HG03280 (cell line): Measurements from ENCODE around the gene CTBP2.

Source experiments
- ATAC-seq: cut with Tn5 transposase; IDR thresholded peaks from one replicate; pipeline ENCODE4 v1.9.1; 2021; ENCODE audit warnings: mild to moderate bottlenecking, moderate library complexity; ENCODE audit not compliant: unreplicated experiment

Gene CTBP2

DNA sequence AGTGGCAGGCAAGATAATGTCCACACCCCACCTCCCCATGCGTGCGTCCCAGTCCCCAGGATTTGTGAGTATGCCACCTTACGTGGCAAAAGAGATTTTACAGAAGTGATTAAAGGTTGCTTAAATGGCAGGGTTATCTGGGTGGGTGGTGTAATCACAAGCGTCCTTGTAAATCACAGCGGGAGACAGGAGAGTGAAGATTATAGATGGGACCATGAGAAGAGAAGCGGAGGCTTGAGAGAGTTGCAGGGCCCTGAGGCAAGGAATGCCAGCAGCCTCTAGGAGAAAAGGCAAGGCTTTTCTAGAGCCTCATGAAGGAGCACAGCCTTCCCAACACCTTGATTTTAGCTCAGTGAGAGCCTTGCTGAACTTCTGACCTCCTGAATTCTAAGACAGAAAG lies 208.2 kb downstream of the CTBP2 start:
- ATAC-seq: no peak

DNA sequence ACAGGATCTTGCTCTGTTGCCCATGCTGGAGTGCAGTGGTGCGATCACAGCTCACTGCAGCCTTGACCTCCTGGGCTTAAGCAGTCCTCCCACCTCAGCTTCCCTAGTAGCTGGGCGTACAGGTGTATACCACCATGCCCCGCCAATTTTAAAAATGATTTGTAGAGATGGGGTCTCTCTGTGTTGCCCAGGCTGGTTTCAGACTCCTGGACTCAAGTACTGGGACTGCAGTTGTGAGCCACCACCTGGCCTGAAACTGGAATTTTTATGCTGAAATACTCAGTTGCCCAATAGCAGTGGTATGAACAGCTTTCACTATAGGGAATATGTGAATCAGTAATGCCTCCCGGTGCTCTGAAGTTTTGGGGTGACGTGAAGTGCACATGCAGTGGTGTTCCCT lies 210.8 kb downstream of the CTBP2 start:
- no peak for ATAC-seq

DNA sequence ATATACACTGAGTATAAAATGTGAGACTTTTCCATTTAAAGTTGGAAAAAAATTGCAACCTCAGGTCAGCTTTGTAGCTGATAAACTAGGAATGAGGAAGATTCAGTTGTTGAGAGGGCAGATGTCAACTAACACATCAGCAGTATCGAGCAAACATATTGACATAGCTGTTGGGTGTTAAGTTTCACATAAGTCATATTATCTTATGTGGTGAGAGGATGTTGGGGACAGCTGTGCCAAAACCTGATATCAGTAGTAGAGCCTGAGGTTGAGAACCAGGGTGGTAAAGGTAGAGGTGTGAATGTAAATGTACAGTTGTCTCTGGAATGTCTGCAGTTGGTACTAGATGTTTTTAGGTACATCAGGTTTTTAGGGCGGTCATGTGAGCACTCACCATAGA lies 213.4 kb downstream of the CTBP2 start:
- ATAC-seq: no peak

DNA sequence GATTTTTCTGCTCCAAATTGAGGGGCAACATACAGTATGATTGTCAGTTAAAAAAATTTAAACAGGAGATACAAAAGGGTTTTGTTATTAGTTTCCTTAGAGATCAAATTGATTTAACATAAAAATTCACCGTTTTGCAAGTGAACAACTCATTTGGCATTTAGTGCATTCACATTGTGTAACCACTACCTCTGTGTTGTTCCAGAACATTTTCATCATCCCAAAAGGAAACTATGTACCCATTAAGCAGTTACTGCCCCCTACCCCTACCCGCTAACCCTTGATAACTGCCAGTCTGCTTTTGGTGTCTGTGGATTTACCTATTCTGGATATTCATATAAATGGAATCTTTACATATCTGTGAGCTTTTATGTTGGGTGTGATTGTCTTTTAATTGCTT lies 215.4 kb downstream of the CTBP2 start:
- no peak for ATAC-seq

DNA sequence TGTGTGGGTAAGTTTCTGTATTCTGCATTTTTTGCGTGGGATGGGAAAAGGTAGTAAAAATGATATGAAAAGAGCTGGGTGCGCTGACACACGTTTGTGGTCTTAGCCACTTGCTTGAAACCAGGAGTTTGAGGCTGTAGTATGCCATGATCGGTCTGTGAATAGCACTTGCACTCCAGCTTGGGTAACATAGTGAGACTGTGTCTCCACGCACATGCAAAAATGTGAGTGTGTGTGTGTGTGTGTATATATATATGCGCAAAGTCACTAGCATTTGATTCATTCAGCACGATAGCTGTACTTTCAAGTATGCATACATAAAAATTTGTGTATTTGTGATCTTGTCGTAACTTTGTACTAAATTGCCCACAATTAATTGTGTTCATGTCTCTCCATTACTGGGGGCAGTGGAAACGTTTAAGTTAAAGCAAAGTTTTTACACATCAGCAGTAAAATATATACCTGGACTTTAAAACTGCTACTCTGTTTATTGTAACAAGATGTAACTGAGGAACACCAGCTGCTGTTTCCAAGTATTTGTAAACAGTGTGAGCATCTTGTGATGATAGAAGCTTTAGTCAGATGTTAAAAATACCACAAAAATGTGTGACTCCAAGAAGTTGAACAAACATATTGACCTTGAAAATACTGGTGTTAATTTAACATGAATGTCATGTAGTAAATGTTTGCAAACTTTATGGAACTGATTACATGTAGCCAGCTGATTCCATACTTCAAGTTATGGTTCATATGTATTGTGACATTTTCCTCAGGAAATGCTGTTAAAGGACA lies 216.9 kb downstream of the CTBP2 start:
- no peak for ATAC-seq

DNA sequence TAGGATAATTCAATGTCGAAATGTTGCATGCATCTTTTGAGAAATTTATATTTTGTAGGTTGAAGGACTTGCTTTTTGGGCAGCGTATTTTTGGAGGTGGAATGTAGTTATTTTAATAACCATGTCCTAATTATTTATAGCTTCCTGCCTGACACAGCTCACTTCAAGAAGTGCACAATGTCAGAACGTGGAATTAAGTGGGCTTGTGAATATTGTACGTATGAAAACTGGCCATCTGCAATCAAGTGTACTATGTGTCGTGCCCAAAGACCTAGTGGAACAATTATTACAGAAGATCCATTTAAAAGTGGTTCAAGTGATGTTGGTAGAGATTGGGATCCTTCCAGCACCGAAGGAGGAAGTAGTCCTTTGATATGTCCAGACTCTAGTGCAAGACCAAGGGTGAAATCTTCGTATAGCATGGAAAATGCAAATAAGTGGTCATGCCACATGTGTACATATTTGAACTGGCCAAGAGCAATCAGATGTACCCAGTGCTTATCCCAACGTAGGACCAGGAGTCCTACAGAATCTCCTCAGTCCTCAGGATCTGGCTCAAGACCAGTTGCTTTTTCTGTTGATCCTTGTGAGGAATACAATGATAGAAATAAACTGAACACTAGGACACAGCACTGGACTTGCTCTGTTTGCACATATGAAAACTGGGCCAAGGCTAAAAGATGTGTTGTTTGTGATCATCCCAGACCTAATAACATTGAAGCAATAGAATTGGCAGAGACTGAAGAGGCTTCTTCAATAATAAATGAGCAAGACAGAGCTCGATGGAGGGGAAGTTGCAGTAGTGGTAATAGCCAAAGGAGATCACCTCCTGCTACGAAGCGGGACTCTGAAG lies 217.8 kb downstream of the CTBP2 start:
- ATAC-seq: no peak

DNA sequence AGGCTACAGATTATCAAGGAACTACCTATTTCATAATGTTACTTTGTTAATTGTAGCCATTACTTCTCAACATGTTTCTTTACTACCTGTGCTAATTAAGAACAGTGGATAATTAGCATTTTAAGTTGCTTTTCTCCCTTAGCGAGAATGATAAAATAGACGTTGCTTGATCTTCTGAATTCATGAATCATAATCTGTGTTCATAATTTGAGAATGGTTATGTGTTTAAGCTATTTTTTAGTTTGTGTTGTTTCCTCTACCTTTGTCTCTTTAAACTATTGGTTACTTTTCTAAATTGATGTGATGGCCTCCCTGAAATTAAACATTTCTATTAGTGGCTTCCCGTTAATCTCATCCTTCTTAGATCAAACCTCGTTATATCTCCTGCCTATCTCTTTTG lies 218.5 kb downstream of the CTBP2 start, which contains the start of gene ZRANB1:
ZRANB1 (plus strand) TSS at position 301 of the 400 bp plus-strand sequence. CDS start 371 bp downstream, outside the sequence.
- ATAC-seq: no peak

DNA sequence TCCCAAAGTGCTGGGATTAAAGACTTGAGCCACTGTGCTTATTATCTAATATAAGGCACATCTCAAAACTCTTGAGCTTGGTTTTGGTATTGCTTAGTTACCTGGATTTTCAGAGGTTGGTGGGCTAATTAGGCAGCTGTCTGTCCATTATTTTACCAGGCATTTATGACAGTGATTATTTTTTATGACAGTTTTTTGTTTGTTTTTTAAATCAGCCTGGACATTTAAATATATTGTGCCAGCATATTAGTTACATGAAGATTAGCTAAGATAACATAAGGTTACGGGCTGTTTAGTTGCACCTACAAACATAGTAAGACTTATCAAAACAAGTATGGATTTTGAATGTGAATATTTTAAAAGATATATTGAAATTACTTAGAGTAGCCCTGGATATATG lies 221.1 kb downstream of the CTBP2 start:
- no peak for ATAC-seq

DNA sequence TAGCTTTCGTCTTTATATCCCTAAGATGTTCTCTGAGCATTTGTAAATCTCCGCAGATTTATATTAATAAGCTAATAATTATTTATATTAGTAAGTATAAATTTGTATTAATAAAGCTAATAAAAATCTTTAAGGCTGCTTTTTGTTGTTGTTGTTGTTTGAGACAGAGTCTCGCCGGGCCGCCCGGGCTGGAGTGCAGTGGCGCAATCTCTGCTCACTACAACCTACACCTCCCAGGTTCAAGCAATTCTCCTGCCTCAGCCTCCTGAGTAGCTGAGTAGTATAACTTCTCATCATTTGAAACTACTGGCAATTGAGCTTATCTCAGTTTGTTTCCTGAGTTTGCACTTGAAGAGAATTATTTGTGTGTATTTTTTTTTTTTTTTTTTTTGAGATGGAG lies 223.6 kb downstream of the CTBP2 start:
- no peak for ATAC-seq

DNA sequence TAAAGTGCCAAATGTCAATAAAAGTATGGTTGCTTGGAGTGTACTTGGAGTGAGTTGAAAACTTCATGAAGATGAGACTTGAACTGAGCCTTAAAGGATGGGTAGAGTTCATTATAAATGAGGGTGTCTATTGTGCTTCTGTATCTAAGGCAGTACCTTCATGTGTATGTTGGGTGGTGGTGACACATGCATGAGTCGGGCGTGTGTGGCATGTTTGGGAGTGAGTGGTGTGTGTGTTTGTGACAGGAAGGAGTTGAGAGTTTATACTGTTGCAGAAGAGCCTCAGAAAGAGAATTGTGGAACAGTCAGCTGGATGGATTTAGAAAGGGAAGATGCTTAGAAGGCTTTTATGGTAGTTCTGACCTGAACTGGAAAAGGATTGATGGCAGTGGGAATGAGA lies 224.4 kb downstream of the CTBP2 start:
- no peak for ATAC-seq
